Trophoblast cell (in vitro differentiated cells and primary cell): ENCODE data around the gene SNCG.

Experiments used
- DNase-seq, 2 donors: peaks; one replicate each; pipeline ENCODE4 v3.0.0-alpha.2; 2016
- H2AFZ ChIP-seq: 2 replicates; pipeline ENCODE4 v1.6.1; 2013; ENCODE audit warnings: low read length, moderate library complexity, mild to moderate bottlenecking; ENCODE audit not compliant: insufficient read depth, poor library complexity
- H2AK5ac ChIP-seq: 2 replicates; pipeline ENCODE4 v1.6.1; 2013; ENCODE audit warnings: mild to moderate bottlenecking, low read length
- H2BK120ac ChIP-seq: 2 replicates; pipeline ENCODE4 v1.6.1; 2013; ENCODE audit warnings: low read length, mild to moderate bottlenecking, moderate library complexity; ENCODE audit not compliant: insufficient read depth, poor library complexity
- H2BK12ac ChIP-seq: 2 replicates; pipeline ENCODE4 v1.6.1; 2013; ENCODE audit warnings: mild to moderate bottlenecking, low read length, moderate library complexity
- H2BK5ac ChIP-seq: 2 replicates; pipeline ENCODE4 v1.6.1; 2013; ENCODE audit warnings: low read length, low read depth, moderate library complexity, mild to moderate bottlenecking; ENCODE audit not compliant: poor library complexity
- H3K14ac ChIP-seq: 2 replicates; pipeline ENCODE4 v1.6.1; 2013; ENCODE audit warnings: mild to moderate bottlenecking, low read length
- H3K18ac ChIP-seq: 2 replicates; pipeline ENCODE4 v1.6.1; 2013; ENCODE audit warnings: mild to moderate bottlenecking, low read length
- H3K23ac ChIP-seq: 2 replicates; pipeline ENCODE4 v1.6.1; 2013; ENCODE audit warnings: low read length
- H3K27ac ChIP-seq: 2 replicates; pipeline ENCODE4 v1.5.1; 2013; ENCODE audit warnings: low read depth, mild to moderate bottlenecking, inconsistent platforms, low read length, moderate library complexity
- H3K27me3 ChIP-seq: 2 replicates; pipeline ENCODE4 v1.6.1; 2013; ENCODE audit warnings: inconsistent platforms, mild to moderate bottlenecking, low read length, moderate library complexity; ENCODE audit not compliant: insufficient read depth
- H3K36me3 ChIP-seq, 2 experiments: 1 replicate in 1 of 2; 2 replicates in 1 of 2; pipeline ENCODE4 v1.6.1; 2013; ENCODE audit warnings: low read length in 2 of 2, mild to moderate bottlenecking in 2 of 2, moderate library complexity in 1 of 2; ENCODE audit not compliant: insufficient read depth in 2 of 2, control insufficient read depth in 1 of 2
- H3K4ac ChIP-seq: 2 replicates; pipeline ENCODE4 v1.6.1; 2013; ENCODE audit warnings: low read depth, mild to moderate bottlenecking, low read length, moderate library complexity
- H3K4me1 ChIP-seq, 2 experiments: 1 replicate in 1 of 2; 2 replicates in 1 of 2; pipeline ENCODE4 v1.6.1; 2013; ENCODE audit warnings: low read length in 2 of 2, mild to moderate bottlenecking in 2 of 2, moderate library complexity in 1 of 2; ENCODE audit not compliant: insufficient read depth in 2 of 2, control insufficient read depth in 1 of 2
- H3K4me2 ChIP-seq: 2 replicates; pipeline ENCODE4 v1.6.1; 2013; ENCODE audit warnings: inconsistent platforms, mild to moderate bottlenecking, low read length, moderate library complexity
- H3K4me3 ChIP-seq: 2 replicates; pipeline ENCODE4 v1.5.1; 2013; ENCODE audit warnings: mild to moderate bottlenecking, low read depth, low read length, inconsistent platforms
- H3K79me1 ChIP-seq: one replicate; pipeline ENCODE4 v1.6.1; 2013; ENCODE audit warnings: low read length
- H3K79me2 ChIP-seq: 2 replicates; pipeline ENCODE4 v1.6.1; 2013; ENCODE audit warnings: low read length, mild to moderate bottlenecking; ENCODE audit not compliant: control insufficient read depth, insufficient read depth, poor library complexity
- H3K9ac ChIP-seq: 2 replicates; pipeline ENCODE4 v1.6.1; 2013; ENCODE audit warnings: mild to moderate bottlenecking, low read length
- H3K9me3 ChIP-seq: 2 replicates; pipeline ENCODE4 v1.6.1; 2013; ENCODE audit warnings: low read depth, mild to moderate bottlenecking, control low read depth, inconsistent platforms, low read length; ENCODE audit not compliant: insufficient read depth
- H4K12ac ChIP-seq: 2 replicates; pipeline ENCODE4 v1.6.1; 2013; ENCODE audit warnings: low read depth, mild to moderate bottlenecking, low read length, moderate library complexity
- H4K8ac ChIP-seq: 2 replicates; pipeline ENCODE4 v1.6.1; 2013; ENCODE audit warnings: low read depth, mild to moderate bottlenecking, low read length, moderate library complexity
- H4K91ac ChIP-seq: one replicate; pipeline ENCODE4 v1.6.1; 2013; ENCODE audit warnings: low read depth, mild to moderate bottlenecking, low read length, moderate library complexity
- WGBS: extraction: QIAGEN DNeasy Blood & Tissue Kit; methylation state at CpG from one replicate; pipeline ENCODE4 v1.1.7; 2013; ENCODE audit warnings: missing lambda C conversion rate; ENCODE audit not compliant: insufficient read length, insufficient coverage; ENCODE audit errors: extremely low coverage; 5-methylcytosine and 5-hydroxymethylcytosine counted together

Gene SNCG

DNA sequence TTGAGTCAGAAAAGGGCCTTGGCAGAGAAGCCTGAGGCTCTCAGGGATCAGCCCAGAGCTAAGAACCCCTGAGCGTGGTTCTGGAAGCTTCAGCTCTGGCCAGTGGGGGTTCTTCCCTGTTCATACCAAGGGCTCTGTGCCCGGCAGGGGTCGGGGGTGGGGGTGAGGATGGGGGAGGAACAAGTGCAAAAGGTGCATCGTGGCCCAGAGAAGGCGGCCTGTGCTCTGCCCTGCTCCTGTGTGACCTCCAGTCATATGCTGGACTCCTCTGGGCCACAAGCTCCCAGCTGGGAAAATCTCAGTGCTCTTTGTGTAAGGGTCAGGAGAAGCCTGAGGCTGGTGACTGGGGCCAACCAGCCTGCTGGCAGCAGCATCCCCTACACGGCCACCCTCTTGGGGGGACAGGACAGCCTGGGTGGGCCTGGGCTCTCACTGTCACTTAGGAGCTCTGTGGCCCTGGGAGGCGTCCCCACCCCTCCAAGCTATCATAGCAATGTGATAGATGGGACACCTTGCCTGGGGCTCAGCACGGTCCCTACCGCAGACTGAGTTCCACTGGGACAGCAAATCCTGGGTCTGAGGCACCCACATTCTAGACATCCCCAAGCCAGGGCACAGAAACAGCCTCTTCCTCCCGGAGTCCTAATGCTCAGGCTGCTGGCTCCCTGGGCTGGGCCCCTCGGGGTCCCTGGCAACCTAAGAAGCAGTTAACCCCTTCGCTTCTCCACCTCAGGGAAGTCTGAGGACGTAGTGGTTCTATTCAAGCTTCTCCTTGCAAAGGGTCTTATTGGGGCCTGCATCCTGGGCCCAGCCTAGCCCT is 3.5 kb upstream of the SNCG start:
- Histone ChIP-seq H2AFZ (peak overlapping the region; percentile 43), H3K9me3 (peaks cover 9% of the 10 kb centered on the region), H3K18ac (no peak overlapping the region), H3K36me3 (no peaks in the 10 kb centered on the region), H2AK5ac (peak overlapping the region; percentile 9), H3K27ac (no peak overlapping the region), H3K79me2 (peaks cover 2% of the 10 kb centered on the region), H3K9ac (no peak overlapping the region), H4K91ac (peak overlapping the region; percentile 30), H2BK5ac (no peak overlapping the region), H4K12ac (no peak overlapping the region), H3K14ac (no peak overlapping the region), H3K4me3 (no peak overlapping the region), H3K4me1 (peaks cover 34 to 43% of the 10 kb centered on the region in 2 experiments), H2BK120ac (peak overlapping the region; percentile 21), H3K79me1 (peaks cover 13% of the 10 kb centered on the region), H2BK12ac (peak overlapping the region; percentile 5), H3K4me2 (no peak overlapping the region), H4K8ac (peak overlapping the region; percentile 15), H3K27me3 (no peaks in the 10 kb centered on the region), H3K23ac (no peak overlapping the region), H3K4ac (no peak overlapping the region)
- no peak for DNase-seq
- no CpG with 5 or more reads among the region's 13 CpGs for WGBS

DNA sequence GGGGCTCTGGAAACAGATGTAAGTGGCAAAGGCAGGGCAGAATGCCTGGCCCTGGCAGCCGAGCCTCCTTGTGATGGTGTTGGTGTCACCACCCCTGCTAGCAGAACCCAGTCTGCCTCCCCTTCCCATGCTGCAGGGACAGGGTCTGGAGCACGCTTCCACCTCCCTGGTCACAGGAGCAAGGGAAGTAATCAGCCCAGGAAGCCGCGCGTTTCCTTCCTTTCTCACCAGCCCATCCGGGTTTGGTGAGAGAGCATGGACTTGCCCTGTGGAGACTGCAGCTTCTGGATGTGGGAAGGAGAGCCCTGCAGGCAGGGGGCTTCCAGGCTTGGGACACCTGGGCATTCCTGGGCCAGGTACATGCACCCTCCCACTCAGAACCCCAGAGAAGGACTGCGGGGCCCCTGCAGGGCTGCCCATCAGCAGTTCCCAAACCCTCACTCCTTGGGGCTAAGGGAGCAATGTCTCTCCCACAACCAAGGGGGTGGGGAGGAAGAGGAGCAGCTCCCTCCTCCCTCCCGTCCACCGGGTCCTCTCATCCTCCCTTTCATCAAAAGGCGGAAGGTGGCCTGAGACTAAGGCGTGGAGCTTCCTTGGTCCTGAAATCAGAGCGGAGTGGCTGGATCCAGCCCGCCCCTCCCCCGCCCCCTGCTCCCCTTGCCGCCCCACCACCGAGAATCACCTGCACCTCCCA is 2.8 kb upstream of the SNCG start:
- Histone ChIP-seq H2BK120ac (no peak overlapping the region), H4K12ac (no peak overlapping the region), H3K23ac (no peak overlapping the region), H3K4me3 (no peak overlapping the region), H3K4ac (no peak overlapping the region), H3K9ac (no peak overlapping the region), H3K79me2 (peaks cover 2% of the 10 kb centered on the region), H3K9me3 (peaks cover 10% of the 10 kb centered on the region), H3K4me1 (peaks cover 34 to 45% of the 10 kb centered on the region in 2 experiments), H4K8ac (peak overlapping the region; percentile 42), H3K27ac (no peak overlapping the region), H2AFZ (no peak overlapping the region), H2AK5ac (no peak overlapping the region), H4K91ac (peak overlapping the region; percentile 30), H3K79me1 (peaks cover 13% of the 10 kb centered on the region), H3K14ac (no peak overlapping the region), H2BK12ac (no peak overlapping the region), H3K18ac (no peak overlapping the region), H3K4me2 (no peak overlapping the region), H3K36me3 (no peaks in the 10 kb centered on the region), H3K27me3 (no peaks in the 10 kb centered on the region), H2BK5ac (no peak overlapping the region)
- DNase-seq = no peak
- no CpG with 5 or more reads among the region's 16 CpGs for WGBS

DNA sequence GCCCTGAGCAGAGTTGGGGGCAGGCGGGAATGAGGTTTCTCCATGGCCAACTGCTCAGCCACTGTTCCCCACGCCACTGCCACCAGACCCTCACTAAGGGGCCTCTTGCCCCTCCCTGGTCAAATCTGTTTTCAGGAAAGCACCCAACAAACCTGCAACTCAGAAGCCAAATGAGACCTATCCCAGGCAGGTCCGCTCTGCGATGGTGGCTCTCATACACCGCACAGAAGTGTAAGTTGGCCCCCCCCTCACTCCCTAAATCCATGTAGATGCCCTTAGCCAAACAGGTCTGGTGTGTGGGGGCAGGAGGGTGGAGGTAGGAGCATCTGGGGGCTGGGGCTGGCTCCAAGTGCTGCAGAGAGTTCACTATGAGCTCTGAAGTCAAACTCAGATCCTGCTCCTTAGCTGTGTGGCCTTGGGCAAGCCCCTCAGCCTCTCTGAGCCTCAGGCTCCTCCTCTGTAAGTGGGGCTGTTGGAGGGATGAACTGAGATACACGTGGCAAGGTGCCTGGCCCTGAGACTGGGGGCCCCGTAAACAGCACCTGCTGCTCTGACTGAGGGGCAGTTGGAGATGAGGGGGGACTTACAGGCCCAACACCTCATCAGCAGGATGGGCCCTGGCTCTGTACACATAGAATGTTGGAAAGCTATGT is 2.1 kb upstream of the SNCG start:
- Histone ChIP-seq H3K4me2 (no peak overlapping the region), H3K14ac (no peak overlapping the region), H3K4ac (no peak overlapping the region), H2BK12ac (no peak overlapping the region), H4K91ac (no peak overlapping the region), H3K36me3 (no peaks in the 10 kb centered on the region), H2BK120ac (no peak overlapping the region), H3K79me2 (peaks cover 2% of the 10 kb centered on the region), H4K12ac (no peak overlapping the region), H3K4me3 (no peak overlapping the region), H3K9ac (no peak overlapping the region), H3K18ac (no peak overlapping the region), H3K23ac (no peak overlapping the region), H3K4me1 (peaks cover 34 to 45% of the 10 kb centered on the region in 2 experiments), H2AFZ (no peak overlapping the region), H4K8ac (no peak overlapping the region), H2BK5ac (no peak overlapping the region), H3K27me3 (no peaks in the 10 kb centered on the region), H3K27ac (no peak overlapping the region), H3K9me3 (peaks cover 10% of the 10 kb centered on the region), H3K79me1 (peaks cover 13% of the 10 kb centered on the region), H2AK5ac (no peak overlapping the region)
- no peak for DNase-seq
- WGBS = no CpG with 5 or more reads among the region's 7 CpGs

DNA sequence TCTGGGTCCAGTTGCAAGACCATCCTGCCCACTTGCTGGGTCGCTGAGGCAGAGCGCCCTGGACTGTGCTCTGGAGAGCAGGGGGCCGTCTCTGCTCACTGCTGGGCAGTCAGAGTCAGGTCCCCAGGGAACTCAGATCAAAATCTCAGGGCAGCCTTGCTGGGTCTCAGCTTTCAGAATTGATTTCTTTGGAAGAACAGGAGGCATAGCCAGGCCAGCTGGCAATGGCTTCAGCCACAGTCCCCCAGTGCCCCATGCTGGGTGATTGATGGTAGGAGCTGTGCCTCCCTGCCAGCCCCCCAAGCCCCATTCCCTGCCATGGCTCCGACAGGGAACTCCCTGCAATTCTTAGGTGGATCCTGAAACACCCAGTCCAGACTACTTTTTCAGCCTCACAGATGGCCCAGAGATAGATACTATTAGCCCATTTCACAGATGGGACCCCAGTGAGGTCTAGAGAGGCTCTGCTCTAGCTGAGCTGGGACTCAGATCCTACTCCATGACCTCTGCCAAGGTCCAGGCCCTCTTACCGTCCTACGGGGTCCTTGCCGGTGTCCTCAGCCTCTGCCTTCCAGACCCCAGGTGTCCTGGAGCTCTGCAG is 1.5 kb upstream of the SNCG start:
- Histone ChIP-seq H3K14ac (no peak overlapping the region), H2BK120ac (no peak overlapping the region), H4K12ac (no peak overlapping the region), H3K4ac (no peak overlapping the region), H4K8ac (no peak overlapping the region), H4K91ac (no peak overlapping the region), H2BK5ac (no peak overlapping the region), H3K4me1 (peaks cover 34 to 45% of the 10 kb centered on the region in 2 experiments), H3K18ac (no peak overlapping the region), H3K9me3 (peaks cover 14% of the 10 kb centered on the region), H3K4me3 (no peak overlapping the region), H2AK5ac (no peak overlapping the region), H3K4me2 (no peak overlapping the region), H2BK12ac (no peak overlapping the region), H3K23ac (no peak overlapping the region), H3K36me3 (no peaks in the 10 kb centered on the region), H3K9ac (no peak overlapping the region), H3K27ac (no peak overlapping the region), H3K79me1 (peaks cover 13% of the 10 kb centered on the region), H3K79me2 (peaks cover 2% of the 10 kb centered on the region), H2AFZ (no peak overlapping the region), H3K27me3 (no peaks in the 10 kb centered on the region)
- WGBS = no CpG with 5 or more reads among the region's 7 CpGs
- DNase-seq = no peak
